Metanephros (tissue), 2 donors: ENCODE measurements around the gene TNFSF13. TPM values are rescaled to one million over a fixed set of nuclear protein-coding genes. Genes with fewer than 3 reads are reported as not detected.

Source experiments
- small RNA-seq: library from RNA; depleted of rRNA; stranded (forward); fragments of <200 nt; gene quantifications from one replicate; pipeline ENCODE3, GENCODE V24; 2014; ENCODE audit warnings: low replicate concordance
- total RNA-seq: library from RNA; depleted of rRNA; stranded (reverse); fragments of >200 nt; gene quantifications from one replicate; pipeline ENCODE4 v1.2.3, GENCODE V29; 2014

Gene TNFSF13, protein sequence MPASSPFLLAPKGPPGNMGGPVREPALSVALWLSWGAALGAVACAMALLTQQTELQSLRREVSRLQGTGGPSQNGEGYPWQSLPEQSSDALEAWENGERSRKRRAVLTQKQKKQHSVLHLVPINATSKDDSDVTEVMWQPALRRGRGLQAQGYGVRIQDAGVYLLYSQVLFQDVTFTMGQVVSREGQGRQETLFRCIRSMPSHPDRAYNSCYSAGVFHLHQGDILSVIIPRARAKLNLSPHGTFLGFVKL
- total RNA-seq = 10.2 TPM

DNA sequence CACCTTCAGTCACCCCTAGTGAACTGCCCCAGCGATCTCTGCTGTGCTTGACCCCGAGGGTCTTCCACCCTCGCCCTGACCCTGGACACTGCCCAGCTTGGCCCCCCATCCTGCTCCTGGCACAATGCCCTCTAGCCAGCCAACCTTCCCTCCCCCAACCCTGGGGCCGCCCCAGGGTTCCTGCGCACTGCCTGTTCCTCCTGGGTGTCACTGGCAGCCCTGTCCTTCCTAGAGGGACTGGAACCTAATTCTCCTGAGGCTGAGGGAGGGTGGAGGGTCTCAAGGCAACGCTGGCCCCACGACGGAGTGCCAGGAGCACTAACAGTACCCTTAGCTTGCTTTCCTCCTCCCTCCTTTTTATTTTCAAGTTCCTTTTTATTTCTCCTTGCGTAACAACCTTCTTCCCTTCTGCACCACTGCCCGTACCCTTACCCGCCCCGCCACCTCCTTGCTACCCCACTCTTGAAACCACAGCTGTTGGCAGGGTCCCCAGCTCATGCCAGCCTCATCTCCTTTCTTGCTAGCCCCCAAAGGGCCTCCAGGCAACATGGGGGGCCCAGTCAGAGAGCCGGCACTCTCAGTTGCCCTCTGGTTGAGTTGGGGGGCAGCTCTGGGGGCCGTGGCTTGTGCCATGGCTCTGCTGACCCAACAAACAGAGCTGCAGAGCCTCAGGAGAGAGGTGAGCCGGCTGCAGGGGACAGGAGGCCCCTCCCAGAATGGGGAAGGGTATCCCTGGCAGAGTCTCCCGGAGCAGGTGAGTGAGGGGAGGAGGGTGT is at the start of gene TNFSF13:
TNFSF13 (plus strand) TSS at position 207 of the 776 bp plus-strand sequence; CDS start at position 497, 290 bp downstream.

DNA sequence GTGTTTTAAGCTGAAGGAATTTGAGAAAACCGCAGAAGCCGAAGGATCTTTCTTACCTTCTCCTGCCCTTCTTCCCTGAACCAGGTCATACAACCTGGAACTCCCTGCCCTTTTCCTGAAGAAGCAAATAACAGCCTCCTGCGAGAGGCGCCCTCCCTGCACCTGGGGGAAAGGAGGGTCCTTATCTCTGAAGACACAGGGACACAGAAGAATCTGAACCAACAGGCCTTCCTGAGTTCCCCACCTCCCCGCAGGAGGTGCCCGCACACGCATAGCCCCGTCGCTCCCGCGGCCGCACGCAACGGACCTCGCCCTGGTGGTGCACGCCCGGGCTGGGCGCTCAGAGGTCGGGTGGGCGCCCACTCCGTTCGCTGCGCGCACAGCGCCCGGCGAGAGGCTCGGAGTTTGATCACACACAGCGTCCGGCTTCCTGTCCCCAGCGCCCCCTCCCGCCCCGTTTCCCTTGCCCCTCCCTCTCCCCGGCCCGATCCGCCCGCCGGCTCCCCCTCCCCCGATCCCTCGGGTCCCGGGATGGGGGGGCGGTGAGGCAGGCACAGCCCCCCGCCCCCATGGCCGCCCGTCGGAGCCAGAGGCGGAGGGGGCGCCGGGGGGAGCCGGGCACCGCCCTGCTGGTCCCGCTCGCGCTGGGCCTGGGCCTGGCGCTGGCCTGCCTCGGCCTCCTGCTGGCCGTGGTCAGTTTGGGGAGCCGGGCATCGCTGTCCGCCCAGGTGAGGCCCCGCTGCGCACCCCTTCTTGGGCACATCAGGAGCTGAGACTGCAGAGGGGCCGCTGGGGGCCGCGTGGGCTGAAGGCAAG is 9.8 kb upstream of the TNFSF13 start, which contains the start of gene TNFSF12:
TNFSF12 (plus strand) TSS at position 474 of the 816 bp plus-strand sequence; CDS start at position 570, 96 bp downstream.

DNA sequence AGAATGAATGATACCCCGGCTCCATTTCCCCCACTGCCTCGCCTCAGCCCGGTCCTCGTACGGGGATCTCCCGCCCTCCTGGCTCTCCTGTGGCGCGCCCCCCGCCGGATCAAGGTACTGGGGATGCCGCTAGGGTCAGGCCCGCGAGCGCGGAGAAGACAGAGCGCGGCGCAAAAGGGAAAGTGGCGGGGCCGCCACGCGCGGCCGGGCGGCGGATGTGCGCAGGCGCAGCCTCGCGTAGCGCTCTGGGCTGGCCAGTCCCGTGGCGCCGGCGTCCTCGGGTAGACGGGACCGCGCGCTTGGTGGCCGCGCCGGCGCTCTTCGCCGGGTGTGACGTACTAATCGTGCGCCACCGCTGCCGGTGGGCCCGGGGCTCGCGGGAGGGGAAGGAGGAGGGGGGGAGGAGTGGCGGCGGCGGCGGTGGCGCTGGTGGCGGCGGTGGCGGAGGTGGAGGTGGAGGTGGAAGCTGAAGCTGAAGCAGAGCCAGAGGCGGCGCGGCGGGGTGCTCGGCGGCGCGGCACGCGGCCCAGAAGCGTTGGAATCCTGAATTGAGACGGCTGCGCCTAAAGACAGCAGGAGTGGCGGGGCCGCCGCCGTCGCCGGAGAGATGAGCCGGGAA is 3.1 kb downstream of the TNFSF13 start, which contains the start of gene SENP3:
SENP3 (plus strand) TSS at position 331 of the 619 bp plus-strand sequence. CDS start 1,158 bp downstream, outside the sequence.

DNA sequence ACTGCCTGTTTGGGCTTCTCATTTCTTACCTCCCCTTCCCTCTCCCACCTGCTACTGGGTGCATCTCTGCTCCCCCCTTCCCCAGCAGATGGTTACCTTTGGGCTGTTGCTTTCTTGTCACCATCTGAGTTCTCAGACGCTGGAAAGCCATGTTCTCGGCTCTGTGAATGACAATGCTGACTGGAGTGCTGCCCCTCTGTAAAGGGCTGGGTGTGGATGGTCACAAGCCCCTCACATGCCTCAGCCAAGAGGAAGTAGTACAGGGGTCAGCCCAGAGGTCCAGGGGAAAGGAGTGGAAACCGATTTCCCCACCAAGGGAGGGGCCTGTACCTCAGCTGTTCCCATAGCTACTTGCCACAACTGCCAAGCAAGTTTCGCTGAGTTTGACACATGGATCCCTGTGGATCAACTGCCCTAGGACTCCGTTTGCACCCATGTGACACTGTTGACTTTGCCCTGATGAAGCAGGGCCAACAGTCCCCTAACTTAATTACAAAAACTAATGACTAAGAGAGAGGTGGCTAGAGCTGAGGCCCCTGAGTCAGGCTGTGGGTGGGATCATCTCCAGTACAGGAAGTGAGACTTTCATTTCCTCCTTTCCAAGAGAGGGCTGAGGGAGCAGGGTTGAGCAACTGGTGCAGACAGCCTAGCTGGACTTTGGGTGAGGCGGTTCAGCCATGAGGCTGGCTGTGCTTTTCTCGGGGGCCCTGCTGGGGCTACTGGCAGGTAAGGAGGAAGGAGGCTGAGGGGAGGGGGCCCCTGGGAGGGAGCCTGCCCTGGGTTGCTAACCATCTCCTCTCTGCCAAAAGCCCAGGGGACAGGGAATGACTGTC is 20.7 kb downstream of the TNFSF13 start, which contains the start of gene CD68:
CD68 (plus strand) TSS at position 638 of the 833 bp plus-strand sequence; CDS start at position 678, 40 bp downstream.

DNA sequence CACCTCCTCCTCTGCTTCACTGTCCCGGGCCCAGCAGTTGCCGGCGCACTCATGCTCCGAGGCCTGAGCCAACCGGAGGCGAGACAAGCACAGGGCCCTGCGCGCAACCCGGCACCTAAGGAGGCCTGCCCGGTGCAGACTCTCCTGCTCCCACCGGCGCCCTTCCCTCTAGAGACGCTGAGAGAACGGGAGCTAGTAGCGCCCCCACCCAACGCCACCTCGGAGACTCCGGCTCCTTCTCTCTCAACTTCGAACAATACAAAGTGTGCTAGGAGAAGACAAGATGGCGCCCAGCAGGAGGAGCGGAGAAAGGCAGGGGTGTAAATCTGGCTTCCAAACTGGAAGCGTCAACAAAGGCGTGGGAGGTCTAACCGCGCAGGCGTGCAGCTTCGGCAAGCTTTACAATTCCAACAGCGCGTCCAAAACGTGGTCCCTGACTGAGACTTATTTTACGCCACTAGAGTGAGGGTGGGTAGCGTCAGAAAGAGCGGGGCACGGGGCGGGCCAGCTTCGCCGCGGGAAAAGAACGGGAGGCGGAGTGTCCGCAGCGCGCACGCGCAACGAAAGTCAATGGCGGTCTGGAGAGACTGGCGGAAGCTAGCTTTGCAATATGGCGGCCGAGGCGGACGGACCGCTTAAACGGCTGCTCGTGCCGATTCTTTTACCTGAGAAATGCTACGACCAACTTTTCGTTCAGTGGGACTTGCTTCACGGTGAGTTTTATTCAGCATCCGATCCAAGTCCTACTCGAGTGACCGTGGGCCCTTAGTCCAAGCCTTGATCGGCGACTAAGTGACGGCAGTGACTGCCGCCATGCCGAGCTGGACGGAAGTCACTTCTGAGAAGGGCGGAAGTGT is 24.9 kb downstream of the TNFSF13 start, which contains the start of gene MPDU1:
MPDU1 (plus strand) TSS at position 600 of the 857 bp plus-strand sequence; CDS start at position 611, 11 bp downstream.

DNA sequence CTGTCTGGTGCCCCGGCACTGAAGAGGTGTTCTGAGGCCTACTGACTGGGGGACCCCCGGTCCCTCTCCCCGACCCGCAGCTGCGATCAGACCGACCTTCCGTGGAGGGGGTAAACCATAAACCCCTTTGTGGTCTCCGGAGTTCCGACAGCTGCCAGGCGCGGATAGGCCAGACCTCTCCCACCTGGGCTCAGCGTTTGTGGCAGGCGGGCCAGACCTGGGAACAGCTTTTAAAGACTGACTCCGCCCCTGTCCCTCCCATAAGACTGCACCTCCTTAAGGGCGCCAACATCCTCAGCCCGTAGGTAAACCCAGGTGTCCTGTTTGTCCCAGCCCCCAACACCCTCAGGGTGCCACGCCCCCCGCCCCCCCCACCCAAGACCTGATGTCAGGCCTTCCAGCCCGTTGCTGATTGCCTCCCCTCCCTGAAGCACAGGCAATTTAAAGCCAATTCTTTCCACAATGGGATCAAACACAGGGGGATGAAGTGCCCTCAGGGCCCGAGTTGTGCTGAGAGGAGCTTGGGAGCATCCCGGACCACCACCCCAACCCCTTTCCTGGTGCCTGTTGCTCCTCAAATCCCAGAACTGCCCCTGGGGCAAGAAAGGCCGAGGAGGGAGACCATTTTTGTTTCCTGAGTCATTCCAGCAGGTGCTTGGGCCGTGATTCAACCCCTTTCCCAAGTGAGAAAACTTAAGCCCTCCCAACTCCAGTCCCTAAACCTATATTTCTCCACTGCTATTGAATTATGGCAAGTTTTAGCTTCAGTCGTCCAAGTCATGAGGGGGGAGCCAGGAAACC is 31.5 kb downstream of the TNFSF13 start, which contains the start of gene SOX15:
SOX15 (minus strand) TSS at position 204 of the 801 bp plus-strand sequence. CDS start 418 bp downstream, outside the sequence.

Small RNAs within 50 kb of the gene (small RNA-seq; reads per million reads assigned to genes)
- gene CD68 (not detected), gene RF00019 (not detected), gene SNORA48 (not detected), gene SNORD10 (not detected)

Other genes with a start within 250 kb of the TNFSF13 start
- gene GPS2, start 243.4 kb upstream of the TNFSF13 start, total RNA-seq = 30.4 TPM
- 31.2 TPM for gene NEURL4, start 229.4 kb upstream of the TNFSF13 start, total RNA-seq
- gene ACAP1, start 222.2 kb upstream of the TNFSF13 start, total RNA-seq = 4.8 TPM
- 7.0 TPM for gene KCTD11, start 206.6 kb upstream of the TNFSF13 start, total RNA-seq
- not detected for gene TMEM95, start 203.6 kb upstream of the TNFSF13 start, total RNA-seq
- 5.5 TPM for gene TNK1, start 177.7 kb upstream of the TNFSF13 start, total RNA-seq
- 23.1 TPM for gene PLSCR3, start 164.2 kb upstream of the TNFSF13 start, total RNA-seq
- gene TMEM256, start 154.7 kb upstream of the TNFSF13 start, total RNA-seq = 109 TPM
- gene NLGN2, start 150.9 kb upstream of the TNFSF13 start, total RNA-seq = 21.3 TPM
- gene SPEM1, start 138.4 kb upstream of the TNFSF13 start, total RNA-seq = not detected
- not detected for gene SPEM2, start 133.1 kb upstream of the TNFSF13 start, total RNA-seq
- not detected for gene SPEM3, start 129.9 kb upstream of the TNFSF13 start, total RNA-seq
- gene TMEM102, start 123.3 kb upstream of the TNFSF13 start, total RNA-seq = 5.0 TPM
- 4.8 TPM for gene FGF11, start 119.2 kb upstream of the TNFSF13 start, total RNA-seq
- 21.4 TPM for gene CHRNB1, start 113.7 kb upstream of the TNFSF13 start, total RNA-seq
- 31.0 TPM for gene ZBTB4, start 79.1 kb upstream of the TNFSF13 start, total RNA-seq
- not detected for gene SLC35G6, start 77.3 kb upstream of the TNFSF13 start, total RNA-seq
- 118 TPM for gene POLR2A, start 74.4 kb upstream of the TNFSF13 start, total RNA-seq
- 11.6 TPM for gene TNFSF12, start 9.7 kb upstream of the TNFSF13 start, total RNA-seq
- gene SENP3, start 3.2 kb downstream of the TNFSF13 start, total RNA-seq = 58.0 TPM
- gene CD68, start 20.9 kb downstream of the TNFSF13 start, total RNA-seq = 16.2 TPM
- 49.6 TPM for gene MPDU1, start 25.1 kb downstream of the TNFSF13 start, total RNA-seq
- gene SOX15, start 31.3 kb downstream of the TNFSF13 start, total RNA-seq = 1.5 TPM
- 30.3 TPM for gene FXR2, start 56.1 kb downstream of the TNFSF13 start, total RNA-seq
- gene SAT2, start 69.1 kb downstream of the TNFSF13 start, total RNA-seq = 56.3 TPM
- 2.6 TPM for gene SHBG, start 71.4 kb downstream of the TNFSF13 start, total RNA-seq
- gene ATP1B2, start 92.2 kb downstream of the TNFSF13 start, total RNA-seq = 13.1 TPM
- 47.4 TPM for gene TP53, start 128.7 kb downstream of the TNFSF13 start, total RNA-seq
- gene WRAP53, start 129.7 kb downstream of the TNFSF13 start, total RNA-seq = 8.2 TPM
- 8.7 TPM for gene EFNB3, start 146.5 kb downstream of the TNFSF13 start, total RNA-seq
- 0.47 TPM for gene DNAH2, start 159.0 kb downstream of the TNFSF13 start, total RNA-seq